ENCODE measurements around the gene BNIP1.

BNIP1 gene

GRCh38 chr5:173213236-173213933, 69.1 kb downstream of the BNIP1 start:
- FAIRE-seq, result no peak

All from G401.6 (cell line).